ENCODE data around the gene KDSR. TPM values are rescaled to one million over a fixed set of nuclear protein-coding genes. Genes with fewer than 3 reads are reported as not detected.

The KDSR gene
- total RNA-seq (2021; ENCODE audit: unreplicated experiment) = 29.8 TPM
- polyA plus RNA-seq (2012; ENCODE audit: insufficient read length) = 24.2 TPM
- percentile 69 among the genes with signal in this experiment for Bru-seq, nascent RNA
- percentile 73 among the genes with signal in this experiment for BruChase-seq, experiment 1, labeled RNA remaining after a 2-hour chase
- BruChase-seq, experiment 2, labeled RNA remaining after a 6-hour chase = percentile 82 among the genes with signal in this experiment
- long read RNA-seq, full-length matches to known transcripts = 37 of 67 reads
- long read RNA-seq, partial matches to known transcripts = 0 of 67 reads
- long read RNA-seq, other reads (novel, unspliced or antisense) = 30 of 67 reads

GRCh38 chr18:63367053-63367953 lies at the start of gene KDSR:
KDSR (minus strand) TSS chr18:63367206; CDS start chr18:63367118, 88 bp downstream.
- H3K36me3 ChIP-seq (ENCODE audit: control insufficient read depth, insufficient read depth, low read length) = peaks cover 2% of the 10 kb centered on the region; the same call in 1 of the 2 replicates
- in situ Hi-C loops (cut with HindIII; ENCODE audit: low pct_unique_long_range_greater_than_20kb, low sequenced_read_pairs) = no loop called here
- CTCF ChIA-PET = no interaction called here

More at GRCh38 chr18:63367053-63367953, at the start of gene KDSR:
- peak; percentile 59; the same call in 1 of the 2 replicates for TF ChIP-seq TCF7L2 (IDR thresholded peaks at IDR 0.05; ENCODE audit: low read depth, low read length)
- TF ChIP-seq CTCF (IDR thresholded peaks at IDR 0.05) = no peak
- no peak for TF ChIP-seq REST (IDR thresholded peaks at IDR 0.05; ENCODE audit: insufficient read depth in 1 of 2, low read depth in 2 of 2, low read length in 1 of 2)
- TF ChIP-seq POLR2AphosphoS5 (IDR thresholded peaks at IDR 0.05; ENCODE audit: low read depth, low read length) = peak; percentile 87
- peak; percentile 54; the same call in 1 of the 2 replicates for TF ChIP-seq SIN3A (IDR thresholded peaks at IDR 0.05; ENCODE audit: borderline replicate concordance, insufficient read depth, low read depth, low read length)
- Histone ChIP-seq H3K4me1 (ENCODE audit: control insufficient read depth, insufficient read depth, low read length) (peaks cover 4% of the 10 kb centered on the region), H3K4me3 (ENCODE audit: low read depth in 2 of 2, low read length in 2 of 2) (peak within 1 kb of the TSS; percentile 87 to 89), H3K27ac (ENCODE audit: low read length) (peak within 1 kb of the TSS; percentile 81), H3K9me3 (ENCODE audit: control insufficient read depth, insufficient read depth, low read depth, low read length) (no peaks in the 10 kb centered on the region), H3K27me3 (ENCODE audit: control insufficient read depth, insufficient read depth, low read length) (no peaks in the 10 kb centered on the region)
- POLR2A ChIA-PET = interaction anchor here (0.7 kb wide), 1 partner anchor 419 kb away, joined by 7 read pairs; no protein-coding TSS in a partner anchor
- ATAC-seq (peak; percentile 97), DNase-seq (ENCODE audit: low read depth, low spot score) (peak; percentile 89)
- intact Hi-C loops (cut with micrococcal nuclease; ENCODE audit: unreplicated experiment) = no loop called here
- no TSS peak for BruUV-seq (replicated peaks)
